Smooth muscle cell (in vitro differentiated cells): ENCODE data around the gene SYT10. TPM values are rescaled to one million over a fixed set of nuclear protein-coding genes. Genes with fewer than 3 reads are reported as not detected.

ENCODE experiments used
- DNase-seq: peaks from one replicate; lab custom pipeline; 2025; ENCODE audit not compliant: unreplicated experiment; lab: John Stamatoyannopoulos, UW
- H2AFZ ChIP-seq: fragments of 200-600 bp; sonication (generic); 2 replicates; pipeline ENCODE4 v1.6.0; 2016; ENCODE audit warnings: antibody characterized with exemption, low read depth, mild to moderate bottlenecking
- H3F3A ChIP-seq: fragments of 200-600 bp; sonication (generic); 2 replicates; pipeline ENCODE4 v1.6.0; 2017; ENCODE audit warnings: antibody characterized with exemption, low read depth
- H3K27ac ChIP-seq: fragments of 200-600 bp; sonication (generic); 2 replicates; pipeline ENCODE4 v1.5.1; 2016; ENCODE audit warnings: low read depth, mild to moderate bottlenecking
- H3K27me3 ChIP-seq: fragments of 200-600 bp; sonication (generic); 2 replicates; pipeline ENCODE4 v1.6.1; 2016; ENCODE audit warnings: low read depth, mild to moderate bottlenecking
- H3K36me3 ChIP-seq: fragments of 200-600 bp; sonication (generic); 2 replicates; pipeline ENCODE4 v1.5.1; 2016; ENCODE audit warnings: low read depth
- H3K4me1 ChIP-seq: fragments of 200-600 bp; sonication (generic); 2 replicates; pipeline ENCODE4 v1.5.1; 2016; ENCODE audit warnings: low read depth
- H3K4me2 ChIP-seq: fragments of 200-600 bp; sonication (generic); 2 replicates; pipeline ENCODE4 v1.6.0; 2016; ENCODE audit warnings: mild to moderate bottlenecking
- H3K4me3 ChIP-seq: fragments of 200-600 bp; sonication (generic); 2 replicates; pipeline ENCODE4 v1.5.1; 2016; ENCODE audit warnings: mild to moderate bottlenecking
- H3K79me2 ChIP-seq: fragments of 200-600 bp; sonication (generic); 2 replicates; pipeline ENCODE4 v1.6.0; 2016; ENCODE audit warnings: low read depth, mild to moderate bottlenecking
- H3K9ac ChIP-seq: fragments of 200-600 bp; sonication (generic); 2 replicates; pipeline ENCODE4 v1.6.0; 2016; ENCODE audit warnings: low read depth
- H3K9me3 ChIP-seq: fragments of 200-600 bp; sonication (generic); replicated peaks from 2 replicates; pipeline ENCODE4 v1.5.1; 2016; ENCODE audit warnings: low read depth
- H4K20me1 ChIP-seq: fragments of 200-600 bp; sonication (generic); 2 replicates; pipeline ENCODE4 v1.6.0; 2016; ENCODE audit warnings: low read depth
- CTCF ChIP-seq: fragments of 200-600 bp; sonication (generic); IDR thresholded peaks from 2 replicates; pipeline ENCODE4 v1.5.1; 2017; ENCODE audit warnings: borderline replicate concordance, mild to moderate bottlenecking, antibody characterized with exemption; ENCODE audit not compliant: insufficient read depth, poor library complexity, severe bottlenecking
- WGBS: methylation state at CpG from one replicate; pipeline ENCODE4 v1.1.7; 2016; ENCODE audit warnings: low lambda C conversion rate; 5-methylcytosine and 5-hydroxymethylcytosine counted together
- polyA plus RNA-seq: library from polyadenylated mRNA; unstranded; fragments of >200 nt; fragmentation: Nextera tagmentation; extraction: Ambion mirVana; gene quantifications from 2 replicates; pipeline ENCODE4 v1.2.1, GENCODE V29; 2016
- total RNA-seq: library from RNA; depleted of rRNA; stranded (reverse); fragments of >200 nt; gene quantifications from 2 replicates; pipeline ENCODE4 v1.2.3, GENCODE V29; 2014

The SYT10 gene
- total and polyA plus RNA-seq, 2 experiments from 2014 or later, result 0.18 to 1.2 TPM

- no peak overlapping the region for H3K9ac ChIP-seq
- no peaks in the 10 kb centered on the region for H3K9me3 ChIP-seq
- H3K27ac ChIP-seq, result no peak overlapping the region
- no peaks in the 10 kb centered on the region for H4K20me1 ChIP-seq
- no peaks in the 10 kb centered on the region for H3K4me1 ChIP-seq
- H3K27me3 ChIP-seq, result peaks cover 58% of the 10 kb centered on the region
- no peaks in the 10 kb centered on the region for H3F3A ChIP-seq
- TF ChIP-seq CTCF, result no peak
- peak overlapping the region; percentile 90 for H3K4me3 ChIP-seq
- H2AFZ ChIP-seq, result no peak overlapping the region
- WGBS, result 52% methylated on average over 28 of the region's 28 CpGs
- H3K4me2 ChIP-seq, result peak overlapping the region; percentile 99
- H3K79me2 ChIP-seq, result no peaks in the 10 kb centered on the region
- no peak for DNase-seq
- H3K36me3 ChIP-seq, result no peaks in the 10 kb centered on the region
Observed at GRCh38 chr12:33438025-33438772, 1.4 kb downstream of the SYT10 start.

GRCh38 chr12:33437598-33437997 lies 2.0 kb downstream of the SYT10 start:
- no peak for TF ChIP-seq CTCF
- no peaks in the 10 kb centered on the region for H3K4me1 ChIP-seq
- peaks cover 58% of the 10 kb centered on the region for H3K27me3 ChIP-seq

GRCh38 chr12:33432992-33433391 lies 6.6 kb downstream of the SYT10 start:
- no peak overlapping the region for H3K27ac ChIP-seq
- H3K4me3 ChIP-seq, result no peak overlapping the region
- H3K36me3 ChIP-seq, result no peaks in the 10 kb centered on the region
- H3K4me1 ChIP-seq, result no peaks in the 10 kb centered on the region
- TF ChIP-seq CTCF, result no peak
- no peaks in the 10 kb centered on the region for H3K79me2 ChIP-seq
- H3K9ac ChIP-seq, result no peak overlapping the region
- DNase-seq, result no peak
- no peaks in the 10 kb centered on the region for H3F3A ChIP-seq
- H2AFZ ChIP-seq, result no peak overlapping the region
- no peaks in the 10 kb centered on the region for H4K20me1 ChIP-seq
- peaks cover 17% of the 10 kb centered on the region for H3K27me3 ChIP-seq
- H3K4me2 ChIP-seq, result no peak overlapping the region
- H3K9me3 ChIP-seq, result no peaks in the 10 kb centered on the region

More at GRCh38 chr12:33437598-33437997, 2.0 kb downstream of the SYT10 start:
- H3K4me2 ChIP-seq, result no peak overlapping the region
- H3K4me3 ChIP-seq, result peak overlapping the region; percentile 90
- H3K9ac ChIP-seq, result no peak overlapping the region
- H3F3A ChIP-seq, result no peaks in the 10 kb centered on the region
- H4K20me1 ChIP-seq, result no peaks in the 10 kb centered on the region
- no peak overlapping the region for H2AFZ ChIP-seq
- WGBS, result 84% methylated on average over 7 of the region's 7 CpGs
- no peaks in the 10 kb centered on the region for H3K79me2 ChIP-seq
- H3K36me3 ChIP-seq, result no peaks in the 10 kb centered on the region
- H3K9me3 ChIP-seq, result no peaks in the 10 kb centered on the region
- H3K27ac ChIP-seq, result no peak overlapping the region
- DNase-seq, result no peak

DNA sequence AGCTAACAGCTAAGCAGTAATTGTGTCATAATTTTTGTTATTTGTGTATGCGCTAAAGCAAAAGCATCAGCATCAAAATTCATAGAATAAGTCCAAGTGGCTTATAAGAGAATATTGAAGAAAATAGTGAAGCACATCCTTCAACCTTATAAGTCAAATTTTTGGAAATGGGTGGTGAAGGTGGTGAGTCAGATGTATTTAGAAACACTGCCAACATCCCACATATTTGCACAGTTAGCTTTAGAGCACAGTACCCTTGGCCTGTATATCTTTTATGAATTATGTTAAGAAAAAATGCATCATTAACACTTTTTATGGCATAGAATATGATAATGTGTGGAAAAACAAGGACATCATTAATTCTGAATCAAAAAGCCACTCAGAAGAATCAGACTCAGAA lies 8.0 kb downstream of the SYT10 start:
- no peaks in the 10 kb centered on the region for H3K36me3 ChIP-seq
- TF ChIP-seq CTCF, result no peak
- DNase-seq, result no peak
- peaks cover 4% of the 10 kb centered on the region for H3K27me3 ChIP-seq
- no peaks in the 10 kb centered on the region for H3K79me2 ChIP-seq
- no peaks in the 10 kb centered on the region for H3F3A ChIP-seq
- H3K4me2 ChIP-seq, result no peak overlapping the region
- H3K9me3 ChIP-seq, result no peaks in the 10 kb centered on the region
- no peaks in the 10 kb centered on the region for H3K4me1 ChIP-seq
- H4K20me1 ChIP-seq, result no peaks in the 10 kb centered on the region
- H2AFZ ChIP-seq, result no peak overlapping the region
- 98% methylated on average over 1 of the region's 1 CpG for WGBS
- no peak overlapping the region for H3K4me3 ChIP-seq
- H3K27ac ChIP-seq, result no peak overlapping the region
- H3K9ac ChIP-seq, result no peak overlapping the region
